B cell (primary cell): ENCODE measurements around the gene NPC2. TPM values are rescaled to one million over a fixed set of nuclear protein-coding genes. Genes with fewer than 3 reads are reported as not detected.

Experiments used
- ATAC-seq: fragments of 200-7000 bp; cut with Tn5 transposase; one replicate; pipeline ENCODE4 v1.10.0; 2021; ENCODE audit warnings: low read depth, mild to moderate bottlenecking, moderate number of reproducible peaks, moderate library complexity
- CTCF ChIA-PET: fragments of 350-600 bp; sonication (Branson Sonifier 250); formaldehyde crosslinking; loops from one replicate; lab custom pipeline; 2021; ENCODE audit warnings: antibody characterized with exemption, inconsistent platforms; lab: Charles Lee
- POLR2A ChIA-PET: fragments of 350-600 bp; sonication (Branson Sonifier 250); formaldehyde crosslinking; loops from one replicate; lab custom pipeline; 2021; ENCODE audit warnings: antibody characterized with exemption; lab: Charles Lee
- DNase-seq: peaks from one replicate; pipeline ENCODE4 v3.0.0; 2013
- H2AFZ ChIP-seq: 2 replicates; pipeline ENCODE4 v1.6.1; 2012; ENCODE audit warnings: mild to moderate bottlenecking, low read depth, low read length; ENCODE audit not compliant: insufficient read depth, poor library complexity, severe bottlenecking
- H3K27ac ChIP-seq, 2 donors: 1 replicate in 1 of 2; 2 replicates in 1 of 2; pipeline ENCODE4 v1.5.1; 2012 to 2013; ENCODE audit warnings: low read length in 2 of 2, mild to moderate bottlenecking in 2 of 2, moderate library complexity in 1 of 2
- H3K27me3 ChIP-seq, 4 experiments: fragments of 200-600 bp in 1 of 4; sonication (generic) in 1 of 4; replicated peaks in 1 of 4; 1 replicate in 2 of 4; 2 replicates in 2 of 4; pipeline versions ENCODE4 v1.6.1 to v1.7.0; 2013 to 2016; ENCODE audit warnings: low read length in 3 of 4, mild to moderate bottlenecking in 2 of 4, mixed read lengths in 1 of 4, moderate library complexity in 1 of 4; ENCODE audit not compliant: insufficient read depth in 4 of 4, control insufficient read depth in 3 of 4; ENCODE audit errors: control extremely low read depth in 1 of 4
- H3K36me3 ChIP-seq, 2 experiments: replicated peaks in 1 of 2; 1 replicate in 1 of 2; 2 replicates in 1 of 2; pipeline versions ENCODE4 v1.6.1 to v1.7.1; 2013; ENCODE audit warnings: low read length in 1 of 2; ENCODE audit not compliant: insufficient read depth in 2 of 2, control insufficient read depth in 1 of 2; ENCODE audit errors: control extremely low read depth in 1 of 2, extremely low read depth in 1 of 2
- H3K4me1 ChIP-seq, 2 donors: fragments of 200-600 bp in 1 of 2; sonication (generic) in 1 of 2; 1 replicate in 1 of 2; 2 replicates in 1 of 2; pipeline versions ENCODE4 v1.5.1 to v1.6.1; 2013 to 2017; ENCODE audit warnings: low read length in 2 of 2; ENCODE audit not compliant: control insufficient read depth in 2 of 2, insufficient read depth in 2 of 2
- H3K4me2 ChIP-seq: replicated peaks from 2 replicates; pipeline ENCODE3; 2012; ENCODE audit warnings: mild to moderate bottlenecking, low read depth, low read length; ENCODE audit not compliant: poor library complexity, severe bottlenecking
- H3K4me3 ChIP-seq, 5 experiments: fragments of 200-600 bp in 1 of 5; sonication (generic) in 1 of 5; 1 replicate in 3 of 5; 2 replicates in 2 of 5; pipeline versions ENCODE4 v1.5.1 to v1.7.0; 2011 to 2016; ENCODE audit warnings: low read length in 4 of 5, mild to moderate bottlenecking in 4 of 5, low read depth in 2 of 5, control low read depth in 1 of 5, moderate library complexity in 1 of 5; ENCODE audit not compliant: insufficient read depth in 1 of 5; ENCODE audit errors: control extremely low read depth in 1 of 5, extremely low read depth in 1 of 5
- H3K79me2 ChIP-seq: fragments of 200-600 bp; sonication (generic); one replicate; pipeline ENCODE4 v1.6.0; 2016; ENCODE audit warnings: low read length; ENCODE audit not compliant: control insufficient read depth, insufficient read depth
- H3K9ac ChIP-seq: fragments of 200-600 bp; sonication (generic); 2 replicates; pipeline ENCODE4 v1.6.1; 2017; ENCODE audit warnings: mild to moderate bottlenecking, low read length, moderate library complexity
- H3K9me3 ChIP-seq, 3 donors: one replicate each; pipeline versions ENCODE4 v1.6.1 to v1.7.1; 2013; ENCODE audit warnings: low read length in 2 of 3; ENCODE audit not compliant: control insufficient read depth in 2 of 3, insufficient read depth in 1 of 3; ENCODE audit errors: control extremely low read depth in 1 of 3
- H4K20me1 ChIP-seq: 2 replicates; pipeline ENCODE4 v1.6.0; 2012; ENCODE audit warnings: mild to moderate bottlenecking, low read length; ENCODE audit not compliant: insufficient read depth, control insufficient read depth, poor library complexity, severe bottlenecking
- H3K27ac Mint-ChIP-seq: one replicate; pipeline ENCODE4 v1.8.0; 2021; ENCODE audit warnings: mixed read lengths
- H3K27me3 Mint-ChIP-seq: one replicate; pipeline ENCODE4 v1.8.0; 2021; ENCODE audit warnings: mixed read lengths
- H3K4me1 Mint-ChIP-seq: one replicate; pipeline ENCODE4 v1.8.0; 2021; ENCODE audit warnings: mixed read lengths
- H3K4me3 Mint-ChIP-seq: one replicate; pipeline ENCODE4 v1.8.0; 2021; ENCODE audit warnings: mixed read lengths
- H3K9me3 Mint-ChIP-seq: one replicate; pipeline ENCODE4 v1.8.0; 2022; ENCODE audit warnings: mixed read lengths; ENCODE audit not compliant: insufficient read depth
- CTCF ChIP-seq: fragments of 200-600 bp; IDR thresholded peaks from one replicate; pipeline ENCODE4 v1.8.0; 2022; ENCODE audit warnings: antibody characterized with exemption, mild to moderate bottlenecking
- EZH2 ChIP-seq: IDR thresholded peaks from 2 replicates; pipeline ENCODE4 v1.6.1; 2012; ENCODE audit warnings: borderline replicate concordance, low read depth, mild to moderate bottlenecking, moderate library complexity, low read length; ENCODE audit not compliant: insufficient read depth, poor library complexity, severe bottlenecking
- WGBS: methylation state at CpG from one replicate; pipeline ENCODE4 v1.1.5; 2013; ENCODE audit warnings: missing lambda C conversion rate; ENCODE audit not compliant: insufficient coverage; 5-methylcytosine and 5-hydroxymethylcytosine counted together
- intact Hi-C: fragments of 100-400 bp; cut with micrococcal nuclease; formaldehyde crosslinking; loops from one replicate; pipeline ENCODE4 v1.10.0; 2022
- polyA plus RNA-seq: library from polyadenylated mRNA; depleted of rRNA; stranded (reverse); fragments of >200 nt; gene quantifications from 2 replicates; pipeline ENCODE4 v1.2.3, GENCODE V29; 2012
- total RNA-seq, 2 donors: library from RNA; stranded (reverse); fragments of 120-200 nt in 1 of 2; gene quantifications; 1 replicate in 1 of 2; 2 replicates in 1 of 2; pipeline versions ENCODE4 v1.2.3 to v1.2.4, GENCODE V29; 2013 to 2022

NPC2 gene
- total and polyA plus RNA-seq, 2 donors (not counting 1 experiment from before 2014, with no cell fraction given) = 93.8 to 154 TPM

GRCh38 chr14:74493343-74494261 is 497 bp upstream of the NPC2 start, which contains the start of gene ISCA2:
ISCA2 (plus strand) TSS chr14:74493765; CDS start chr14:74493775, 10 bp downstream.
- Histone ChIP-seq H3K9me3 (no peaks in the 10 kb centered on the region), H3K36me3 (no peaks in the 10 kb centered on the region), H3K4me1 (peaks cover 18 to 27% of the 10 kb centered on the region in 2 donors), H3K4me2 (peak within 1 kb of the TSS; percentile 95), H3K9ac (peak within 1 kb of the TSS; percentile 97), H3K27me3 (no peaks in the 10 kb centered on the region), H3K79me2 (peaks cover 38% of the 10 kb centered on the region), H3K27ac (peak within 1 kb of the TSS; percentile 74 to 97), H2AFZ (peak within 1 kb of the TSS; percentile 100), H4K20me1 (peaks cover 7% of the 10 kb centered on the region), H3K4me3 (peak within 1 kb of the TSS; percentile 87 to 98 (median 94))
- no peaks in the 10 kb centered on the region for H3K27me3 Mint-ChIP-seq
- intact Hi-C loops = loop anchor here (1.0 to 5.0 kb wide), 7 partner anchors 91 to 1167 kb away; partner anchors contain the start of genes AREL1, ERG28, FCF1 and TTLL5
- under 1% methylated on average over 55 of the region's 73 CpGs for WGBS
- DNase-seq (peak; percentile 99), ATAC-seq (peak; percentile 89)
- TF ChIP-seq CTCF (no peak), EZH2 (no peak)
- no peaks in the 10 kb centered on the region for H3K9me3 Mint-ChIP-seq
- POLR2A ChIA-PET = interaction anchor here (0.7 to 2.1 kb wide), 3 partner anchors 91 to 576 kb away, joined by 3 to 13 read pairs (median 7); partner anchors contain the start of gene ZC2HC1C
- CTCF ChIA-PET = interaction anchor here (0.7 to 2.1 kb wide), 9 partner anchors 9 to 1456 kb away, joined by 3 to 9 read pairs (median 4); no protein-coding TSS in a partner anchor
- peak within 1 kb of the TSS; percentile 83 for H3K27ac Mint-ChIP-seq
- H3K4me1 Mint-ChIP-seq = peaks cover 33% of the 10 kb centered on the region
- H3K4me3 Mint-ChIP-seq = no peak within 1 kb of the TSS
